Neural cell (in vitro differentiated cells): ENCODE measurements around the gene MYO5A. TPM values are rescaled to one million over a fixed set of nuclear protein-coding genes. Genes with fewer than 3 reads are reported as not detected.
"Not testable (repeated sequence)": the region's sequence is repeated elsewhere in the genome, so short reads cannot be mapped to it uniquely, and the experiment has no call there.

ENCODE experiments used
- H2AFZ ChIP-seq: fragments of 200-600, 300-800 bp; sonication (generic), shearing (Covaris generic); 2 replicates; pipeline ENCODE4 v1.6.0; 2014; ENCODE audit warnings: low read depth, mild to moderate bottlenecking, antibody characterized with exemption, low read length, moderate library complexity
- H3F3A ChIP-seq: fragments of 200-600 bp; shearing (Covaris generic); 2 replicates; pipeline ENCODE4 v1.6.1; 2016; ENCODE audit warnings: mild to moderate bottlenecking, moderate library complexity, mixed read lengths, antibody characterized with exemption, low read length; ENCODE audit not compliant: insufficient read depth, poor library complexity, severe bottlenecking
- H3K27ac ChIP-seq: fragments of 200-600, 300-800 bp; sonication (generic), shearing (Covaris generic); 2 replicates; pipeline ENCODE4 v1.5.1; 2014; ENCODE audit warnings: mild to moderate bottlenecking, low read length, moderate library complexity
- H3K27me3 ChIP-seq: fragments of 300-800, 200-600 bp; sonication (generic), shearing (Covaris generic); 2 replicates; pipeline ENCODE4 v1.6.0; 2014; ENCODE audit warnings: mild to moderate bottlenecking, low read depth, low read length, moderate library complexity; ENCODE audit not compliant: insufficient read depth
- H3K36me3 ChIP-seq: fragments of 300-800, 200-600 bp; sonication (generic), shearing (Covaris generic); 2 replicates; pipeline ENCODE4 v1.5.1; 2014; ENCODE audit warnings: mild to moderate bottlenecking, antibody characterized with exemption, low read length, moderate library complexity; ENCODE audit not compliant: insufficient read depth
- H3K4me2 ChIP-seq: fragments of 300-800, 200-600 bp; sonication (generic), shearing (Covaris generic); 2 replicates; pipeline ENCODE4 v1.6.0; 2014; ENCODE audit warnings: mild to moderate bottlenecking, low read length
- H3K4me3 ChIP-seq: fragments of 300-800, 200-600 bp; sonication (generic), shearing (Covaris generic); 2 replicates; pipeline ENCODE4 v1.5.1; 2014; ENCODE audit warnings: mild to moderate bottlenecking, low read length, moderate library complexity
- H3K79me2 ChIP-seq: fragments of 200-600 bp; shearing (Covaris generic); replicated peaks from 2 replicates; pipeline ENCODE4 v1.6.0; 2014; ENCODE audit warnings: mild to moderate bottlenecking, low read length, moderate library complexity; ENCODE audit not compliant: insufficient read depth
- H3K9ac ChIP-seq: fragments of 300-800, 200-600 bp; sonication (generic), shearing (Covaris generic); 2 replicates; pipeline ENCODE4 v1.6.1; 2016; ENCODE audit warnings: mild to moderate bottlenecking, low read length, mixed read lengths
- H3K9me2 ChIP-seq: fragments of 200-600 bp; shearing (Covaris generic); 2 replicates; pipeline ENCODE4 v1.6.1; 2016; ENCODE audit warnings: mild to moderate bottlenecking, low read length, mixed read lengths; ENCODE audit not compliant: insufficient read depth
- H3K9me3 ChIP-seq: fragments of 200-600, 300-800 bp; sonication (generic), shearing (Covaris generic); 2 replicates; pipeline ENCODE4 v1.6.1; 2016; ENCODE audit warnings: mild to moderate bottlenecking, mixed run types, low read length, moderate library complexity, mixed read lengths
- H4K20me1 ChIP-seq: fragments of 200-600 bp; shearing (Covaris generic); 2 replicates; pipeline ENCODE4 v1.6.1; 2016; ENCODE audit warnings: mild to moderate bottlenecking, mixed run types; ENCODE audit not compliant: insufficient read depth
- CTCF ChIP-seq: fragments of 450-650 bp; IDR thresholded peaks from 2 replicates; pipeline ENCODE4 v1.5.1; 2014; ENCODE audit warnings: antibody characterized with exemption, mild to moderate bottlenecking, moderate library complexity; ENCODE audit not compliant: poor library complexity, severe bottlenecking
- EP300 ChIP-seq: fragments of 450-650 bp; conservative IDR thresholded peaks from 2 replicates; pipeline ENCODE4 v1.6.1; 2014; ENCODE audit warnings: antibody characterized with exemption, mild to moderate bottlenecking, moderate library complexity; ENCODE audit not compliant: poor library complexity, severe bottlenecking
- EZH2 ChIP-seq: fragments of 200-600, 300-800 bp; shearing (Covaris generic), sonication (generic); IDR thresholded peaks from 2 replicates; pipeline ENCODE4 v1.6.1; 2014; ENCODE audit warnings: antibody characterized with exemption, low read length, borderline replicate concordance, mild to moderate bottlenecking; ENCODE audit not compliant: insufficient read depth, poor library complexity, severe bottlenecking
- MXI1 ChIP-seq: fragments of 450-650 bp; conservative IDR thresholded peaks from 2 replicates; pipeline ENCODE4 v1.6.1; 2014; ENCODE audit warnings: antibody characterized with exemption, mild to moderate bottlenecking; ENCODE audit not compliant: poor library complexity, severe bottlenecking
- POLR2AphosphoS5 ChIP-seq: IDR thresholded peaks from 2 replicates; pipeline ENCODE4 v1.6.1; 2012
- RAD21 ChIP-seq: fragments of 450-650 bp; conservative IDR thresholded peaks from 2 replicates; pipeline ENCODE4 v1.6.1; 2014; ENCODE audit warnings: antibody characterized with exemption, mild to moderate bottlenecking, moderate library complexity
- SMC3 ChIP-seq: fragments of 450-650 bp; conservative IDR thresholded peaks from 2 replicates; pipeline ENCODE4 v1.6.1; 2014; ENCODE audit warnings: antibody characterized with exemption, mild to moderate bottlenecking, moderate library complexity; ENCODE audit not compliant: poor library complexity
- TAF1 ChIP-seq: IDR thresholded peaks from 2 replicates; pipeline ENCODE4 v1.6.1; 2012; ENCODE audit warnings: low read depth
- polyA minus RNA-seq: library from RNA; depleted of rRNA, polyadenylated mRNA; stranded (reverse); fragments of >200 nt; gene quantifications from 2 replicates; pipeline ENCODE4 v1.2.3, GENCODE V29; 2014
- polyA plus RNA-seq: library from polyadenylated mRNA; depleted of rRNA; stranded (reverse); fragments of >200 nt; gene quantifications from 2 replicates; pipeline ENCODE4 v1.2.3, GENCODE V29; 2014
- TF ChIP-seq, protein P1 (sequence below): IDR thresholded peaks from 2 replicates; pipeline ENCODE4 v1.6.1; 2012; ENCODE audit warnings: borderline replicate concordance

Gene MYO5A
- 43.8 and 45.2 TPM in 2 replicates for polyA plus RNA-seq
- polyA minus RNA-seq: 234 and 301 TPM in 2 replicates

- Histone ChIP-seq H3K27me3 (no peaks in the 10 kb centered on the region), H3K9ac (peak within 1 kb of the TSS; percentile 97), H3K4me2 (peak within 1 kb of the TSS; percentile 88), H4K20me1 (no peaks in the 10 kb centered on the region), H3K9me3 (no peaks in the 10 kb centered on the region), H3K9me2 (no peaks in the 10 kb centered on the region), H3K4me3 (peak within 1 kb of the TSS; percentile 95), H3K36me3 (no peaks in the 10 kb centered on the region), H3K27ac (peak within 1 kb of the TSS; percentile 94), H3K79me2 (peaks cover 41% of the 10 kb centered on the region), H2AFZ (peak within 1 kb of the TSS; percentile 88), H3F3A (no peaks in the 10 kb centered on the region)
- no peak for TF ChIP-seq EP300
- TF ChIP-seq MXI1: peak; percentile 51
- TF ChIP-seq SMC3: peak; percentile 52
- peak; percentile 44 for TF ChIP-seq TAF1
- TF ChIP-seq EZH2: no peak
- TF ChIP-seq POLR2AphosphoS5: peak; percentile 75
- TF ChIP-seq, protein P1, sequence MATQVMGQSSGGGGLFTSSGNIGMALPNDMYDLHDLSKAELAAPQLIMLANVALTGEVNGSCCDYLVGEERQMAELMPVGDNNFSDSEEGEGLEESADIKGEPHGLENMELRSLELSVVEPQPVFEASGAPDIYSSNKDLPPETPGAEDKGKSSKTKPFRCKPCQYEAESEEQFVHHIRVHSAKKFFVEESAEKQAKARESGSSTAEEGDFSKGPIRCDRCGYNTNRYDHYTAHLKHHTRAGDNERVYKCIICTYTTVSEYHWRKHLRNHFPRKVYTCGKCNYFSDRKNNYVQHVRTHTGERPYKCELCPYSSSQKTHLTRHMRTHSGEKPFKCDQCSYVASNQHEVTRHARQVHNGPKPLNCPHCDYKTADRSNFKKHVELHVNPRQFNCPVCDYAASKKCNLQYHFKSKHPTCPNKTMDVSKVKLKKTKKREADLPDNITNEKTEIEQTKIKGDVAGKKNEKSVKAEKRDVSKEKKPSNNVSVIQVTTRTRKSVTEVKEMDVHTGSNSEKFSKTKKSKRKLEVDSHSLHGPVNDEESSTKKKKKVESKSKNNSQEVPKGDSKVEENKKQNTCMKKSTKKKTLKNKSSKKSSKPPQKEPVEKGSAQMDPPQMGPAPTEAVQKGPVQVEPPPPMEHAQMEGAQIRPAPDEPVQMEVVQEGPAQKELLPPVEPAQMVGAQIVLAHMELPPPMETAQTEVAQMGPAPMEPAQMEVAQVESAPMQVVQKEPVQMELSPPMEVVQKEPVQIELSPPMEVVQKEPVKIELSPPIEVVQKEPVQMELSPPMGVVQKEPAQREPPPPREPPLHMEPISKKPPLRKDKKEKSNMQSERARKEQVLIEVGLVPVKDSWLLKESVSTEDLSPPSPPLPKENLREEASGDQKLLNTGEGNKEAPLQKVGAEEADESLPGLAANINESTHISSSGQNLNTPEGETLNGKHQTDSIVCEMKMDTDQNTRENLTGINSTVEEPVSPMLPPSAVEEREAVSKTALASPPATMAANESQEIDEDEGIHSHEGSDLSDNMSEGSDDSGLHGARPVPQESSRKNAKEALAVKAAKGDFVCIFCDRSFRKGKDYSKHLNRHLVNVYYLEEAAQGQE: no peak
- TF ChIP-seq RAD21: peak; percentile 55
- TF ChIP-seq CTCF: peak; percentile 51
Measured at GRCh38 chr15:52528564-52529340, at the start of gene MYO5A. Gene MYO5A, minus strand, starts transcription at chr15:52528880. Its CDS starts 74 bp downstream, at chr15:52528806.

- no peaks in the 10 kb centered on the region for H3K9me2 ChIP-seq
- no peak overlapping the region for H3K9ac ChIP-seq
- H4K20me1 ChIP-seq: no peaks in the 10 kb centered on the region
- no peak for TF ChIP-seq SMC3
- TF ChIP-seq EP300: no peak
- TF ChIP-seq CTCF: no peak
- TF ChIP-seq MXI1: no peak
- no peak for TF ChIP-seq TAF1
- TF ChIP-seq RAD21: no peak
- TF ChIP-seq, protein P1: no peak
- TF ChIP-seq EZH2: no peak
- TF ChIP-seq POLR2AphosphoS5: no peak
- no peak overlapping the region for H3K4me2 ChIP-seq
- H3K27ac ChIP-seq: no peak overlapping the region
- no peaks in the 10 kb centered on the region for H3K9me3 ChIP-seq
- H3K36me3 ChIP-seq: no peaks in the 10 kb centered on the region
- H3F3A ChIP-seq: no peaks in the 10 kb centered on the region
- H3K79me2 ChIP-seq: no peaks in the 10 kb centered on the region
- no peak overlapping the region for H3K4me3 ChIP-seq
- H3K27me3 ChIP-seq: no peaks in the 10 kb centered on the region
- H2AFZ ChIP-seq: no peak overlapping the region
Measured at GRCh38 chr15:52576692-52577091, 48.0 kb upstream of the MYO5A start.

- not testable (repeated sequence) for H3K9me2 ChIP-seq, H3K9ac ChIP-seq, H3K27ac ChIP-seq, H4K20me1 ChIP-seq, H2AFZ ChIP-seq, H3K4me3 ChIP-seq, H3K79me2 ChIP-seq, H3K9me3 ChIP-seq, H3K27me3 ChIP-seq, H3K36me3 ChIP-seq, H3K4me2 ChIP-seq, H3F3A ChIP-seq
Measured at GRCh38 chr15:52575573-52575972, 46.9 kb upstream of the MYO5A start.
